Sigmoid colon (tissue), 4 donors: ENCODE data around the gene AP4B1.

Experiments
- CTCF ChIP-seq, 4 experiments: fragments of 450-650 bp in 3 of 4; fragments of 200-600 bp in 1 of 4; IDR thresholded peaks; one replicate each; pipeline ENCODE4 v1.5.1; 2016 to 2019; ENCODE audit warnings: antibody characterized with exemption in 4 of 4, mild to moderate bottlenecking in 3 of 4, moderate library complexity in 2 of 4
- EP300 ChIP-seq, 4 donors: sonication (generic); formaldehyde crosslinking; IDR thresholded peaks; one replicate each; pipeline ENCODE4 v1.6.1; 2017; ENCODE audit warnings: antibody characterized with exemption in 4 of 4
- POLR2A ChIP-seq, 2 donors: fragments of 450-650 bp; IDR thresholded peaks; one replicate each; pipeline ENCODE4 v1.6.1; 2016; ENCODE audit warnings: antibody characterized with exemption in 2 of 2, mild to moderate bottlenecking in 2 of 2, moderate library complexity in 2 of 2
- POLR2AphosphoS5 ChIP-seq, 4 donors: sonication (generic); formaldehyde crosslinking; IDR thresholded peaks; one replicate each; pipeline ENCODE4 v1.6.1; 2017; ENCODE audit warnings: antibody characterized with exemption in 4 of 4

DNA sequence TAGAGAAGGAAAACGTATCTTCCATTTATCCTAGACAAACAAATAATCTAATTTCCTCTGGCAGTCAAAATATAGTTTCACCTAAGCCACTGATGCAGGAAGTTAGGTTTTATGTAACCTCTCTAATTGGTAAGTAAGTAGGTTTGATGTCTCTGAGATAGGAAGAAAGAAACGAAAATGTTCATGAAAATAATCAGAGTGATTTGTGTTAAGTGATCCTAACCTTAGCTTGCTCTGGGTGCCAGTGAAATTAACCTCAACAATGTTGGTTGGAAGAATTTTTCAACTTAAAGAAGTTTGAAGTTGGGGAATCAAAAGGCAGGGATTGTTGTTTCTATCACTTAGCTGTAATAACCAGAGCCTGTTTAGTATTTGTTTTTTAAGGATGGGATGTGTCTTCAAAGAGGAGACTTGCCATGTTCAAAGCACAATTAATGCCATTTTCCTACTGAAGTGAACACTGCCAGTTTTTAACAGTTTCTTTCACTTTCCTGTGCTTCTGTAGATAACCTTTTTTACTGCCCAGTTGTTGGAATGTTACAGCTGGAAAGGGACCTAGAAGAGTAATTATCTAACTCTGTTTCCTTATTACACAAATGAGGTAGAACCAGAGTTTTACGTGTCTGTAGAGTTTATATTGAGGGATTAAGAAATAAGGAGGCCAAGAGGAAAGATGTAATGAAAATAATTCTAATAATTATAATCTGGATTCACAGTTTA, 42.9 kb upstream of the AP4B1 start:
- TF ChIP-seq POLR2A (IDR thresholded peaks at IDR 0.05): no peak
- no peak for TF ChIP-seq POLR2AphosphoS5 (IDR thresholded peaks at IDR 0.05)
- TF ChIP-seq CTCF (IDR thresholded peaks at IDR 0.05): no peak
- no peak for TF ChIP-seq EP300 (IDR thresholded peaks at IDR 0.05)
